Inflammatory macrophage (primary cell): ENCODE results near the gene MYF6.

Experiments
- DNase-seq, 2 donors: peaks; one replicate each; pipeline ENCODE4 v3.0.0-alpha.2; 2020 to 2022

The MYF6 gene

GRCh38 chr12:80707830-80708258, 410 bp downstream of the MYF6 start:
- DNase-seq = no peak

GRCh38 chr12:80708259-80708974, 983 bp downstream of the MYF6 start:
- no peak for DNase-seq

- no peak for DNase-seq
Observed at GRCh38 chr12:80708975-80709328, 1.5 kb downstream of the MYF6 start.

DNA sequence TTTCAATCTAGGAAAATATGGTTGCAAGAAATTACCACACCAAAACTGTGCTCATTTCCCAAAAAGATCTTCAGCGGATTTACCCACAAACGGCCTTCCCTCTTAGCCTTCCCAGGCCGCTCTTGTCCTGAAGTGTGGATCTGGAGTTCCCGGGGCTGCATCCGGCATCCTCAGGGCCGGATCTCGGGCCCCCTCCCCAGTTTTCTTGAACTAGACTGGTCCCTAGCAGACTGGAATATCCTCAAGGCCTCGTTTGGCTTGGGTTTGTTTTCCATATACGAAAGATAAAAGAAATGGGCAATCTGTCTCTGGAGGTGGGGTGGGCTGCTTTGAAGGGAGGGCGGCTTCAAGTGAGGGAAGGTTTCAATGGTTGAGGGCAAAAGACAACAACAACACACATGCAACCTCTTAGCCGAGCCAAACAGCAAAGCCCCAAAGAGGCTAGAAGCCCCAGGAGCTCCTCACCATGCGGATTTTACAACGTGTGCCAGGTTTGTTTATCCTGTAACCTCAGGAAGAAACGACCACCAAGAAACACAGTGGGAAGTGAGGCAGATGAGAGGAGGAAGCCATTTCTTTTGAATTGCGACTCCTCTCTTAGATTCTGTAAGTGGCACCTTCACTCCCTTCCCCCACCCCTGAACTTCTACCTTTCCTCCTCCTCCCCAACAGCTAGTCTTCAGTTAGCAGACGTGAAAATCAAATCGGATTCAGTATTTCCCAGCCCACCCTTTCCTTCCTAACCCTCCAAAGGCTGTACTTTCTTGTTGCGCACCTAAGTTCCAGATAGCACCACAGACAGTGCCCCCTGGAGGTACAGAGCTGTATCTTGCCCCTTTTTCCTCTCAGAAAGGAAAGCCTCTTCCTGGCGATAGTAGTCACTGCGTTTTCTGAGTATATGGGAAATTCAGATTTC, 2.6 kb downstream of the MYF6 start:
- DNase-seq = peak in 1 of 2 donors; percentile 9

DNA sequence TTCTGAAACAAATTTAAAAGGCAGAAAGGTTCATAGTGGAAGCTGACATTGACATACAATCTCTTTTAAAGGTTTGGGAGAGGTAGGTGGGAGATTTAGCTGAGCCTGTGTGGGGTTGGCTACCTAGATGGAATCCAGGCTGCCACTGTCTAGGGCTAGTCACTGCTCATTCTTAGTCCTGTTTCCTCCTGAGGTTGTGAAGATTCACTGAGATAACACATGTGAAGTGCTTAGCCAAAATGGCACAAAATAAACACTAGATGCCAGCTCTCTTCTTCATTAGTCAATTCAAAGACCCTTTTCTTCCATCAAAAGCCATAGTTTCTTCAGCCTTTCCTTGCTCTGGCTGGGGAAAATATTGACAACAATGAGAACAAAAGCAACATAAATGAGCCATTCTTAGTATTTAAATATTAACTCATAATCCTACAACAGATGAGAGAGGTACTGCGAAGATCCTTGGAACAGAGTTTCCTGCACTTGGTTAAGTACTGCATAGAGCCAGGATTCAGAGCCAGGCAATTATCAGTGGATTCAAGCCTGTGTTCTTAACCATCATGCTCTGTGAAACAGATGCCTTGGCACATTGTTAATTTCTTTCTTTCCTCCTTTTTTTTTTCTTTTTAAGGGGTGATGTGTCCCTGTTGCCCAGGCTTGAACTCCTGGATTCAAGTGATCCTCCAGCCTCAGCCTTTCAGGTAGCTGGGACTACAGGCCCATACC, 3.5 kb downstream of the MYF6 start:
- DNase-seq = no peak

DNA sequence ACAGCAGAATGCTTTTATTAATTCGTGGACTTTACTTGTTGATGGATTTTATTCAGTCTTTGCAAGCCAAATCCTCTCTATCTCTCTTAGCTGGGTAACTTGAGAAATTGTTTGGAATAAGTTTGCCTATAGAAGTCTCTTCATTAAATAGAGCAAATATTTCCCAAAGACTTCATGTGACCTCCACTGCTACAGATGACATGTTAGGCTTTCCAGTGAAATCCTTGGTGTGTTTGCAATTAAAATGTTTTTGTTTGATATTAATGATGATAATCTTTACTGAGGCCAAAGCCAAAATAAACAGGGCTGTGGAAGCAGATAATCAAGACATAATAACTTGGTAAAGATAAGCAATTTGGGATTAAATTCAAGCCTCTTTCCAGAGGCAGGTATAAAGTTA, 4.4 kb downstream of the MYF6 start:
- no peak for DNase-seq

- no peak for DNase-seq
Observed at GRCh38 chr12:80712866-80713265, 5.4 kb downstream of the MYF6 start.

GRCh38 chr12:80713419-80713818, 6.0 kb downstream of the MYF6 start:
- no peak for DNase-seq

DNA sequence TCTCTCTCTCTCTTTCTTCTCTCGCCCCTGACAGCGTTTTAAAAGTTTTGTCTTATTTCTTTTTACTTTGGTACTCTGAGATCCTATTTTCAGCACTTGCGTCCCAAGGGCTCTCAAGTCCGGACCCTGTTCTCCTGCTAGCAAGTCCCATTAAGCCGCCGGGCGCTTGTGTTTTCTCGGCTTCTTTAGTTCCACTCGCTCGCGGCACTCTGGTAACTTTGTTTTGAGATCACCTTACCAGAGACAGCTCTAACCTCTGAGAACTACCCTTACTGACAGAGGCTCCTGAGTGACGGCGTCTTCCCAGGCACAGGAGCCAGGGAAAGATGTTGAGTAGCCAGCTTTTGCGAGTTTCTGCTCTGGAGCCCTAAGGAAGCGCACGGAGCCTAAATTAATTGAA, 6.6 kb downstream of the MYF6 start:
- no peak for DNase-seq

- DNase-seq = no peak
Observed at GRCh38 chr12:80714846-80715245, 7.4 kb downstream of the MYF6 start.

- DNase-seq = no peak
Observed at GRCh38 chr12:80715713-80716249, 8.3 kb downstream of the MYF6 start.

GRCh38 chr12:80716696-80717469, 9.4 kb downstream of the MYF6 start, which contains the start of gene MYF5:
Gene MYF5 (plus strand): TSS chr12:80716912. CDS start chr12:80717064, 152 bp downstream.
- no peak for DNase-seq

GRCh38 chr12:80717856-80718255, 10.4 kb downstream of the MYF6 start:
- DNase-seq = no peak

- DNase-seq = no peak
Observed at GRCh38 chr12:80720516-80720915, 13.1 kb downstream of the MYF6 start.

- DNase-seq = no peak
Observed at GRCh38 chr12:80721326-80721725, 13.9 kb downstream of the MYF6 start.

DNA sequence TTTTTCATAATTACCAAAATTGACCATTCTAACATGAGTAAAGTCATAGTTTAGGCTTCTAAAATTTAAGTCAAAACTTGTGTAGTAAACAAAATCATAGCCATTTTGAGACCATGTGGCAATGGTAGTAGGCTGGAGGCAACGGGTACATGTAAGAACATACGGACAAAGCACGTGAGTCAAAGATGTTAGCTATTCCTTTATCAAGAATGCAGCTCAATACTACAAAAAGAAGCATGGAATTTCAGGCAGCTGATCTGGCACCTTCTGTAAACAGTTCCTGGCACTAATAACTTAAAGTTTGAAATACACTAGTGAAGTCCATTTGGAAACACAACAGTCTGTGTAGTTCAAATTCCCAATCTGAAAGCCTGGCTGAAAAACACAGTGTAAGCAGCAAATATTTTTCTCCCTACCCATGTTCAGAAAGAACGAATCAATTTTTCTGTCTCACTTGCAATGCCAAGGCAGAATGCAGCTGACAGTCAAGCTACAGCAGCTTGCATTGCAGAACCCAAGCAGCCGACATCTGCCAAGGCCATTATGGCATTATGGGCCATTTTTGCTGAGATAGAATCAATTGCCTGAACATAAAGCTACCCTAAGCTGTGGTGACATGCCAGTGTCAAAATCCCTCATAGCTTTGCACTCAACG, 38.5 kb downstream of the MYF6 start:
- no peak for DNase-seq

GRCh38 chr12:80747800-80748199, 40.4 kb downstream of the MYF6 start:
- DNase-seq = no peak

- no peak for DNase-seq
Observed at GRCh38 chr12:80749456-80749855, 42.0 kb downstream of the MYF6 start.

GRCh38 chr12:80752464-80752863, 45.0 kb downstream of the MYF6 start:
- no peak for DNase-seq

GRCh38 chr12:80754274-80754673, 46.8 kb downstream of the MYF6 start:
- no peak for DNase-seq

- DNase-seq = no peak
Observed at GRCh38 chr12:80756875-80757274, 49.4 kb downstream of the MYF6 start.
